K562 (cell line): Measurements from ENCODE around the gene LRRC71. TPM values are rescaled to one million over a fixed set of nuclear protein-coding genes. Genes with fewer than 3 reads are reported as not detected.

Source experiments
- FOXP1 ChIP-seq: sonication (generic); formaldehyde crosslinking; IDR thresholded peaks from 2 replicates; pipeline ENCODE4 v1.8.0; 2022; ENCODE audit warnings: mild to moderate bottlenecking, missing genetic modification reagents
- PTRF ChIP-seq: fragments of 450-650 bp; IDR thresholded peaks from 2 replicates; pipeline ENCODE4 v1.6.1; 2016; ENCODE audit warnings: mild to moderate bottlenecking, missing genetic modification characterization, missing compliant biosample characterization
- RHOXF2B ChIP-seq: fragments of 250-450 bp; sonication (Bioruptor Pico); conservative IDR thresholded peaks from 2 replicates; pipeline ENCODE4 v1.5.1; 2021
- SIN3B ChIP-seq: fragments of 450-650 bp; IDR thresholded peaks from 2 replicates; pipeline ENCODE4 v1.6.1; 2017; ENCODE audit warnings: low read depth, mild to moderate bottlenecking, moderate library complexity
- SLC30A9 ChIP-seq: fragments of 250-450 bp; sonication (Bioruptor Pico); IDR thresholded peaks from 2 replicates; pipeline ENCODE4 v1.8.0; 2022; ENCODE audit warnings: mild to moderate bottlenecking, moderate library complexity
- STAT5B ChIP-seq: fragments of 250-450 bp; sonication (Bioruptor Pico); IDR thresholded peaks from 2 replicates; pipeline ENCODE4 v1.8.0; 2021; ENCODE audit warnings: mild to moderate bottlenecking, inconsistent platforms
- ZNF165 ChIP-seq: fragments of 250-450 bp; sonication (Bioruptor Pico); IDR thresholded peaks from 2 replicates; pipeline ENCODE4 v1.4.0; 2020; ENCODE audit warnings: borderline replicate concordance
- ZNF507 ChIP-seq: conservative IDR thresholded peaks from 2 replicates; pipeline ENCODE4 v1.6.1; 2017; ENCODE audit warnings: missing genetic modification characterization, missing compliant biosample characterization
- polyA plus RNA-seq, 8 experiments: library from polyadenylated mRNA; depleted of rRNA in 4 of 8; stranded (reverse) in 5 of 8; unstranded in 3 of 8; fragments of >200 nt; fragmentation: Nextera tagmentation in 2 of 8; fragmentation: Illumina TruSeq in 1 of 8; extraction: Ambion mirVana in 2 of 8; extraction: Trizol in 1 of 8; gene quantifications; 2 replicates each; pipeline versions ENCODE4 v1.2.1 to v1.2.3, GENCODE V29; 2011 to 2014; ENCODE audit warnings: inconsistent platforms in 1 of 8, missing spikeins in 1 of 8
- total RNA-seq, 7 experiments: library from RNA; depleted of rRNA in 6 of 7; stranded (reverse); fragments of >200 nt in 6 of 7; fragmentation: Illumina TruSeq in 2 of 7; extraction: Trizol in 2 of 7; gene quantifications; 2 replicates each; pipeline versions ENCODE4 v1.2.1 to v1.2.3, GENCODE V29; 2011 to 2021; ENCODE audit warnings: low replicate concordance in 1 of 7
- TF ChIP-seq, protein P1 (sequence below): fragments of 200-600 bp; sonication (generic); IDR thresholded peaks from one replicate; pipeline ENCODE4 v1.6.1; 2012; ENCODE audit warnings: mild to moderate bottlenecking, low read depth, low read length, inconsistent platforms
- TF ChIP-seq, protein P2 (sequence below): fragments of 150-350 bp; conservative IDR thresholded peaks from 2 replicates; pipeline ENCODE4 v1.6.1; 2014; ENCODE audit warnings: low read length
- TF ChIP-seq, protein P3 (sequence below): IDR thresholded peaks from 3 replicates; pipeline ENCODE4 v1.6.1; 2011; ENCODE audit warnings: borderline replicate concordance, mild to moderate bottlenecking; ENCODE audit not compliant: insufficient read length, insufficient read depth
- TF ChIP-seq, protein P4 (sequence below), 3 experiments: fragments of 200-800 bp in 1 of 3; sonication (Bioruptor generic) in 1 of 3; sonication (generic) in 1 of 3; formaldehyde crosslinking in 1 of 3; IDR thresholded peaks; 2 replicates each; pipeline versions ENCODE4 v1.6.1 to v1.8.0; 2016 to 2022; ENCODE audit warnings: mild to moderate bottlenecking in 2 of 3, missing compliant biosample characterization in 2 of 3, missing genetic modification characterization in 2 of 3, missing genetic modification reagents in 1 of 3

LRRC71 gene
- total and polyA plus RNA-seq, 9 of the 15 experiments (the other 6 are each of a cell fraction or from before 2014, with no cell fraction given), result 0.06 to 1.2 (median 0.51) TPM; not detected in 1

DNA sequence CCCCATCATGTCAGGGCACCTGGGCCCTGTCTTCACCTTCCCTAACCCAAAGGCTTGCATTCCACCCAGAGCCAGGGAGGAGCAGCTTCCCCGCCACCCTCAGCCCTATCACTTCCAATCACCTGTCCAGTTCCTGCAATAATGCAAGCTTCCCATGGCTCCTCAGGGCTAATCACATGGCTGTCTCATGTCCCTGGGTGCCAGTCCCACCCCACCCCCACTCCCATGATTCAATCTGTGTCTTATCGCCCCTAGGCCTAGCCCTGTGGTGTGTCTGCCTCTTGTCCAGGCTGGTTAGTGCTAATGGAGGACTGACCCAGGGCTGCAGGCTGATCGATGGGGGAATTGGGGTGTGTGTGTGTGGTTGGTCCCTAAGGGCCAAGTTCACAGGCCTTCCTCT lies 37.9 kb upstream of the LRRC71 start (continued):
- TF ChIP-seq, protein P1, sequence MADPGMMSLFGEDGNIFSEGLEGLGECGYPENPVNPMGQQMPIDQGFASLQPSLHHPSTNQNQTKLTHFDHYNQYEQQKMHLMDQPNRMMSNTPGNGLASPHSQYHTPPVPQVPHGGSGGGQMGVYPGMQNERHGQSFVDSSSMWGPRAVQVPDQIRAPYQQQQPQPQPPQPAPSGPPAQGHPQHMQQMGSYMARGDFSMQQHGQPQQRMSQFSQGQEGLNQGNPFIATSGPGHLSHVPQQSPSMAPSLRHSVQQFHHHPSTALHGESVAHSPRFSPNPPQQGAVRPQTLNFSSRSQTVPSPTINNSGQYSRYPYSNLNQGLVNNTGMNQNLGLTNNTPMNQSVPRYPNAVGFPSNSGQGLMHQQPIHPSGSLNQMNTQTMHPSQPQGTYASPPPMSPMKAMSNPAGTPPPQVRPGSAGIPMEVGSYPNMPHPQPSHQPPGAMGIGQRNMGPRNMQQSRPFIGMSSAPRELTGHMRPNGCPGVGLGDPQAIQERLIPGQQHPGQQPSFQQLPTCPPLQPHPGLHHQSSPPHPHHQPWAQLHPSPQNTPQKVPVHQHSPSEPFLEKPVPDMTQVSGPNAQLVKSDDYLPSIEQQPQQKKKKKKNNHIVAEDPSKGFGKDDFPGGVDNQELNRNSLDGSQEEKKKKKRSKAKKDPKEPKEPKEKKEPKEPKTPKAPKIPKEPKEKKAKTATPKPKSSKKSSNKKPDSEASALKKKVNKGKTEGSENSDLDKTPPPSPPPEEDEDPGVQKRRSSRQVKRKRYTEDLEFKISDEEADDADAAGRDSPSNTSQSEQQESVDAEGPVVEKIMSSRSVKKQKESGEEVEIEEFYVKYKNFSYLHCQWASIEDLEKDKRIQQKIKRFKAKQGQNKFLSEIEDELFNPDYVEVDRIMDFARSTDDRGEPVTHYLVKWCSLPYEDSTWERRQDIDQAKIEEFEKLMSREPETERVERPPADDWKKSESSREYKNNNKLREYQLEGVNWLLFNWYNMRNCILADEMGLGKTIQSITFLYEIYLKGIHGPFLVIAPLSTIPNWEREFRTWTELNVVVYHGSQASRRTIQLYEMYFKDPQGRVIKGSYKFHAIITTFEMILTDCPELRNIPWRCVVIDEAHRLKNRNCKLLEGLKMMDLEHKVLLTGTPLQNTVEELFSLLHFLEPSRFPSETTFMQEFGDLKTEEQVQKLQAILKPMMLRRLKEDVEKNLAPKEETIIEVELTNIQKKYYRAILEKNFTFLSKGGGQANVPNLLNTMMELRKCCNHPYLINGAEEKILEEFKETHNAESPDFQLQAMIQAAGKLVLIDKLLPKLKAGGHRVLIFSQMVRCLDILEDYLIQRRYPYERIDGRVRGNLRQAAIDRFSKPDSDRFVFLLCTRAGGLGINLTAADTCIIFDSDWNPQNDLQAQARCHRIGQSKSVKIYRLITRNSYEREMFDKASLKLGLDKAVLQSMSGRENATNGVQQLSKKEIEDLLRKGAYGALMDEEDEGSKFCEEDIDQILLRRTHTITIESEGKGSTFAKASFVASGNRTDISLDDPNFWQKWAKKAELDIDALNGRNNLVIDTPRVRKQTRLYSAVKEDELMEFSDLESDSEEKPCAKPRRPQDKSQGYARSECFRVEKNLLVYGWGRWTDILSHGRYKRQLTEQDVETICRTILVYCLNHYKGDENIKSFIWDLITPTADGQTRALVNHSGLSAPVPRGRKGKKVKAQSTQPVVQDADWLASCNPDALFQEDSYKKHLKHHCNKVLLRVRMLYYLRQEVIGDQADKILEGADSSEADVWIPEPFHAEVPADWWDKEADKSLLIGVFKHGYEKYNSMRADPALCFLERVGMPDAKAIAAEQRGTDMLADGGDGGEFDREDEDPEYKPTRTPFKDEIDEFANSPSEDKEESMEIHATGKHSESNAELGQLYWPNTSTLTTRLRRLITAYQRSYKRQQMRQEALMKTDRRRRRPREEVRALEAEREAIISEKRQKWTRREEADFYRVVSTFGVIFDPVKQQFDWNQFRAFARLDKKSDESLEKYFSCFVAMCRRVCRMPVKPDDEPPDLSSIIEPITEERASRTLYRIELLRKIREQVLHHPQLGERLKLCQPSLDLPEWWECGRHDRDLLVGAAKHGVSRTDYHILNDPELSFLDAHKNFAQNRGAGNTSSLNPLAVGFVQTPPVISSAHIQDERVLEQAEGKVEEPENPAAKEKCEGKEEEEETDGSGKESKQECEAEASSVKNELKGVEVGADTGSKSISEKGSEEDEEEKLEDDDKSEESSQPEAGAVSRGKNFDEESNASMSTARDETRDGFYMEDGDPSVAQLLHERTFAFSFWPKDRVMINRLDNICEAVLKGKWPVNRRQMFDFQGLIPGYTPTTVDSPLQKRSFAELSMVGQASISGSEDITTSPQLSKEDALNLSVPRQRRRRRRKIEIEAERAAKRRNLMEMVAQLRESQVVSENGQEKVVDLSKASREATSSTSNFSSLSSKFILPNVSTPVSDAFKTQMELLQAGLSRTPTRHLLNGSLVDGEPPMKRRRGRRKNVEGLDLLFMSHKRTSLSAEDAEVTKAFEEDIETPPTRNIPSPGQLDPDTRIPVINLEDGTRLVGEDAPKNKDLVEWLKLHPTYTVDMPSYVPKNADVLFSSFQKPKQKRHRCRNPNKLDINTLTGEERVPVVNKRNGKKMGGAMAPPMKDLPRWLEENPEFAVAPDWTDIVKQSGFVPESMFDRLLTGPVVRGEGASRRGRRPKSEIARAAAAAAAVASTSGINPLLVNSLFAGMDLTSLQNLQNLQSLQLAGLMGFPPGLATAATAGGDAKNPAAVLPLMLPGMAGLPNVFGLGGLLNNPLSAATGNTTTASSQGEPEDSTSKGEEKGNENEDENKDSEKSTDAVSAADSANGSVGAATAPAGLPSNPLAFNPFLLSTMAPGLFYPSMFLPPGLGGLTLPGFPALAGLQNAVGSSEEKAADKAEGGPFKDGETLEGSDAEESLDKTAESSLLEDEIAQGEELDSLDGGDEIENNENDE, result no peak
- no peak for TF ChIP-seq STAT5B
- no peak for TF ChIP-seq RHOXF2B (CRISPR knock-in tag)
- TF ChIP-seq, protein P2, sequence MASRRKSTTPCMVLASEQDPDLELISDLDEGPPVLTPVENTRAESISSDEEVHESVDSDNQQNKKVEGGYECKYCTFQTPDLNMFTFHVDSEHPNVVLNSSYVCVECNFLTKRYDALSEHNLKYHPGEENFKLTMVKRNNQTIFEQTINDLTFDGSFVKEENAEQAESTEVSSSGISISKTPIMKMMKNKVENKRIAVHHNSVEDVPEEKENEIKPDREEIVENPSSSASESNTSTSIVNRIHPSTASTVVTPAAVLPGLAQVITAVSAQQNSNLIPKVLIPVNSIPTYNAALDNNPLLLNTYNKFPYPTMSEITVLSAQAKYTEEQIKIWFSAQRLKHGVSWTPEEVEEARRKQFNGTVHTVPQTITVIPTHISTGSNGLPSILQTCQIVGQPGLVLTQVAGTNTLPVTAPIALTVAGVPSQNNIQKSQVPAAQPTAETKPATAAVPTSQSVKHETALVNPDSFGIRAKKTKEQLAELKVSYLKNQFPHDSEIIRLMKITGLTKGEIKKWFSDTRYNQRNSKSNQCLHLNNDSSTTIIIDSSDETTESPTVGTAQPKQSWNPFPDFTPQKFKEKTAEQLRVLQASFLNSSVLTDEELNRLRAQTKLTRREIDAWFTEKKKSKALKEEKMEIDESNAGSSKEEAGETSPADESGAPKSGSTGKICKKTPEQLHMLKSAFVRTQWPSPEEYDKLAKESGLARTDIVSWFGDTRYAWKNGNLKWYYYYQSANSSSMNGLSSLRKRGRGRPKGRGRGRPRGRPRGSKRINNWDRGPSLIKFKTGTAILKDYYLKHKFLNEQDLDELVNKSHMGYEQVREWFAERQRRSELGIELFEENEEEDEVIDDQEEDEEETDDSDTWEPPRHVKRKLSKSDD, result no peak
- TF ChIP-seq SIN3B, result no peak
- TF ChIP-seq FOXP1 (CRISPR knock-in tag), result no peak
- TF ChIP-seq, protein P3, sequence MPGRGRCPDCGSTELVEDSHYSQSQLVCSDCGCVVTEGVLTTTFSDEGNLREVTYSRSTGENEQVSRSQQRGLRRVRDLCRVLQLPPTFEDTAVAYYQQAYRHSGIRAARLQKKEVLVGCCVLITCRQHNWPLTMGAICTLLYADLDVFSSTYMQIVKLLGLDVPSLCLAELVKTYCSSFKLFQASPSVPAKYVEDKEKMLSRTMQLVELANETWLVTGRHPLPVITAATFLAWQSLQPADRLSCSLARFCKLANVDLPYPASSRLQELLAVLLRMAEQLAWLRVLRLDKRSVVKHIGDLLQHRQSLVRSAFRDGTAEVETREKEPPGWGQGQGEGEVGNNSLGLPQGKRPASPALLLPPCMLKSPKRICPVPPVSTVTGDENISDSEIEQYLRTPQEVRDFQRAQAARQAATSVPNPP, result no peak
- no peak for TF ChIP-seq PTRF (tag)
- no peak for TF ChIP-seq ZNF507 (tag)
- TF ChIP-seq ZNF165 (CRISPR knock-in tag), result no peak
- TF ChIP-seq SLC30A9, result no peak
- TF ChIP-seq, protein P4, sequence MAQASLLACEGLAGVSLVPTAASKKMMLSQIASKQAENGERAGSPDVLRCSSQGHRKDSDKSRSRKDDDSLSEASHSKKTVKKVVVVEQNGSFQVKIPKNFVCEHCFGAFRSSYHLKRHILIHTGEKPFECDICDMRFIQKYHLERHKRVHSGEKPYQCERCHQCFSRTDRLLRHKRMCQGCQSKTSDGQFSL (CRISPR knock-in tag; IDR thresholded peaks at IDR 0.05), result no peak
- TF ChIP-seq, protein P4 (tag; IDR thresholded peaks at IDR 0.05), result no peak
